GM06990 (cell line): Measurements from ENCODE around the gene HYDIN.

Experiments used
- DNase-seq: peaks from one replicate; pipeline ENCODE4 v3.0.0-alpha.2; 2011; ENCODE audit not compliant: insufficient read length; ENCODE audit errors: extremely low read depth
- H3K27me3 ChIP-seq: replicated peaks from 2 replicates; pipeline ENCODE4 v1.6.0; 2011; ENCODE audit warnings: low read length; ENCODE audit not compliant: control insufficient read depth, insufficient read depth
- H3K36me3 ChIP-seq: 2 replicates; pipeline ENCODE4 v1.5.1; 2011; ENCODE audit warnings: low read length; ENCODE audit not compliant: control insufficient read depth, insufficient read depth
- H3K4me3 ChIP-seq: replicated peaks from 2 replicates; pipeline ENCODE4 v1.5.1; 2011; ENCODE audit warnings: low read depth, mild to moderate bottlenecking, control low read depth, low read length
- CTCF ChIP-seq: IDR thresholded peaks from 2 replicates; pipeline ENCODE4 v1.5.1; 2011; ENCODE audit warnings: low read length, control low read depth, mild to moderate bottlenecking, inconsistent platforms; ENCODE audit not compliant: insufficient read depth, poor library complexity, severe bottlenecking

HYDIN gene

GRCh38 chr16:71230122-71230845 lies at the start of gene HYDIN:
Gene HYDIN, minus strand, starts transcription at chr16:71230722. Its CDS starts 43,827 bp downstream, at chr16:71186895.
- H3K4me3 ChIP-seq, result no peak within 1 kb of the TSS

GRCh38 chr16:71276589-71277334 lies 46.2 kb upstream of the HYDIN start:
- no peaks in the 10 kb centered on the region for H3K36me3 ChIP-seq
- H3K4me3 ChIP-seq, result no peak overlapping the region
- no peak for TF ChIP-seq CTCF

More at GRCh38 chr16:71230122-71230845, at the start of gene HYDIN:
- Histone ChIP-seq H3K36me3 (no peaks in the 10 kb centered on the region), H3K27me3 (no peaks in the 10 kb centered on the region)
- no peak for TF ChIP-seq CTCF
- DNase-seq, result peak; percentile 9

GRCh38 chr16:71273384-71273783 lies 42.9 kb upstream of the HYDIN start:
- no peak for DNase-seq
- no peak for TF ChIP-seq CTCF
- Histone ChIP-seq H3K27me3 (no peaks in the 10 kb centered on the region), H3K4me3 (no peak overlapping the region), H3K36me3 (no peaks in the 10 kb centered on the region)

More at GRCh38 chr16:71276589-71277334, 46.2 kb upstream of the HYDIN start:
- H3K27me3 ChIP-seq, result no peaks in the 10 kb centered on the region
- no peak for DNase-seq

GRCh38 chr16:71264299-71264698 lies 33.8 kb upstream of the HYDIN start:
- Histone ChIP-seq H3K27me3 (no peaks in the 10 kb centered on the region), H3K4me3 (no peak overlapping the region), H3K36me3 (no peaks in the 10 kb centered on the region)
- TF ChIP-seq CTCF, result no peak
- DNase-seq, result no peak

- Histone ChIP-seq H3K36me3 (no peaks in the 10 kb centered on the region), H3K4me3 (no peak overlapping the region), H3K27me3 (no peaks in the 10 kb centered on the region)
- no peak for DNase-seq
- no peak for TF ChIP-seq CTCF
These were observed 33.1 kb upstream of the HYDIN start for GRCh38 chr16:71263582-71263981.
